Neural progenitor cell (in vitro differentiated cells): ENCODE results near the gene SCN9A. TPM values are rescaled to one million over a fixed set of nuclear protein-coding genes. Genes with fewer than 3 reads are reported as not detected.
"Not testable (repeated sequence)": the region's sequence is repeated elsewhere in the genome, so short reads cannot be mapped to it uniquely, and the experiment has no call there.

Source experiments
- DNase-seq: peaks from one replicate; pipeline ENCODE4 v3.0.0-alpha.2; 2016; ENCODE audit warnings: low spot score
- H2AFZ ChIP-seq: fragments of 200-600 bp; sonication (generic); replicated peaks from 2 replicates; pipeline ENCODE4 v1.6.1; 2016; ENCODE audit warnings: antibody characterized with exemption
- H3F3A ChIP-seq: fragments of 200-600 bp; sonication (generic); 2 replicates; pipeline ENCODE4 v1.6.1; 2016; ENCODE audit warnings: antibody characterized with exemption, low read depth
- H3K27ac ChIP-seq: fragments of 200-600 bp; sonication (generic); 2 replicates; pipeline ENCODE4 v1.5.1; 2016; ENCODE audit warnings: mild to moderate bottlenecking
- H3K27me3 ChIP-seq: fragments of 200-600 bp; sonication (generic); 2 replicates; pipeline ENCODE4 v1.6.1; 2016; ENCODE audit warnings: mild to moderate bottlenecking, moderate library complexity
- H3K36me3 ChIP-seq: fragments of 200-600 bp; sonication (generic); 2 replicates; pipeline ENCODE4 v1.5.1; 2016
- H3K4me1 ChIP-seq: fragments of 200-600 bp; sonication (generic); 2 replicates; pipeline ENCODE4 v1.6.1; 2016; ENCODE audit warnings: mixed run types
- H3K4me2 ChIP-seq: fragments of 200-600 bp; sonication (generic); 2 replicates; pipeline ENCODE4 v1.6.1; 2016
- H3K4me3 ChIP-seq: fragments of 200-600 bp; sonication (generic); 2 replicates; pipeline ENCODE4 v1.5.1; 2016
- H3K79me2 ChIP-seq: fragments of 200-600 bp; sonication (generic); 2 replicates; pipeline ENCODE4 v1.6.1; 2016; ENCODE audit warnings: low read depth
- H3K9ac ChIP-seq: fragments of 200-600 bp; sonication (generic); 2 replicates; pipeline ENCODE4 v1.6.1; 2016
- H3K9me3 ChIP-seq: fragments of 200-600 bp; sonication (generic); 2 replicates; pipeline ENCODE4 v1.5.1; 2016; ENCODE audit warnings: low read depth
- H4K20me1 ChIP-seq: fragments of 200-600 bp; sonication (generic); 2 replicates; pipeline ENCODE4 v1.6.1; 2016; ENCODE audit warnings: low read depth
- H3K27ac Mint-ChIP-seq: 3 replicates; pipeline ENCODE4 v1.8.0; 2021; ENCODE audit warnings: mixed read lengths
- H3K27me3 Mint-ChIP-seq: 2 replicates; pipeline ENCODE4 v1.8.0; 2022; ENCODE audit warnings: low read depth, mild to moderate bottlenecking, inconsistent platforms, moderate library complexity, mixed read lengths; ENCODE audit not compliant: insufficient read depth
- H3K36me3 Mint-ChIP-seq: 3 replicates; pipeline ENCODE4 v1.8.0; 2021; ENCODE audit warnings: mixed read lengths
- H3K4me1 Mint-ChIP-seq: 3 replicates; pipeline ENCODE4 v1.8.0; 2021; ENCODE audit warnings: mixed read lengths
- H3K4me3 Mint-ChIP-seq: 3 replicates; pipeline ENCODE4 v1.8.0; 2021; ENCODE audit warnings: mild to moderate bottlenecking, moderate library complexity, mixed read lengths
- H3K9me3 Mint-ChIP-seq: 3 replicates; pipeline ENCODE4 v1.8.0; 2020; ENCODE audit warnings: mixed read lengths
- EZH2 ChIP-seq: fragments of 200-600 bp; sonication (generic); IDR thresholded peaks from 2 replicates; pipeline ENCODE4 v1.6.1; 2017; ENCODE audit warnings: antibody characterized with exemption, mild to moderate bottlenecking, moderate library complexity
- EZH2phosphoT487 ChIP-seq: fragments of 200-600 bp; sonication (generic); IDR thresholded peaks from 2 replicates; pipeline ENCODE4 v1.6.1; 2017; ENCODE audit warnings: antibody characterized with exemption
- total RNA-seq: library from RNA; depleted of rRNA; stranded (reverse); fragments of >200 nt; gene quantifications from 2 replicates; pipeline ENCODE4 v1.2.3, GENCODE V29; 2015; ENCODE audit warnings: low replicate concordance
- TF ChIP-seq, protein P1 (sequence below): fragments of 200-600 bp; sonication (generic); IDR thresholded peaks from 2 replicates; pipeline ENCODE4 v1.5.1; 2017; ENCODE audit warnings: antibody characterized with exemption, mild to moderate bottlenecking

Gene SCN9A
- total RNA-seq, 1 donor from 2014 or later = 1.1 TPM

DNA sequence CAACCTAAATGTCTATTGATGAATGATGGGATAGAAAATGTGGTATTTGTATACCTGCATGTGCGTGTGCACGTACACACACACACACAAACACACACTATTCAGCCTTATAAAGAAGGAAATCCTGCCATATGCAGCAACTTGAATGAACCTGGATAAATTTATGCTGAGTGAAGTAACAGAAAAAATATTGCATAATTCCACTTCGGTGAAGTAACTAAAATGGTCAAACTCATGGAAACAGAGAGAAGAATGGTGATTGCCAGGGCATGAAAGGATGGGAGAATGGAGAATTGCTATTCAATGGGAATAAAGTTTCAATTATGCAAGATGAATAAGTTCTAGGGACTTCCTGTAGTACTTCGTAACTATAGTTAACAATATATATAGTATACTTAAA, 152.4 kb downstream of the SCN9A start:
- H3K4me2 ChIP-seq = no peak overlapping the region
- no peak overlapping the region for H3K4me3 ChIP-seq
- no peaks in the 10 kb centered on the region for H3K4me1 Mint-ChIP-seq
- H3K4me1 ChIP-seq = no peaks in the 10 kb centered on the region
- H3K36me3 ChIP-seq = no peaks in the 10 kb centered on the region
- no peaks in the 10 kb centered on the region for H3K27me3 Mint-ChIP-seq
- DNase-seq = no peak
- H3K9ac ChIP-seq = no peak overlapping the region
- no peaks in the 10 kb centered on the region for H3F3A ChIP-seq
- no peak overlapping the region for H3K4me3 Mint-ChIP-seq
- H3K9me3 ChIP-seq = no peaks in the 10 kb centered on the region
- no peaks in the 10 kb centered on the region for H3K79me2 ChIP-seq
- no peaks in the 10 kb centered on the region for H3K9me3 Mint-ChIP-seq
- H3K27ac Mint-ChIP-seq = no peak overlapping the region
- no peak overlapping the region for H2AFZ ChIP-seq
- H3K27me3 ChIP-seq = no peaks in the 10 kb centered on the region
- no peak overlapping the region for H3K27ac ChIP-seq
- H4K20me1 ChIP-seq = no peaks in the 10 kb centered on the region
- no peak for TF ChIP-seq EZH2
- TF ChIP-seq, protein P1, sequence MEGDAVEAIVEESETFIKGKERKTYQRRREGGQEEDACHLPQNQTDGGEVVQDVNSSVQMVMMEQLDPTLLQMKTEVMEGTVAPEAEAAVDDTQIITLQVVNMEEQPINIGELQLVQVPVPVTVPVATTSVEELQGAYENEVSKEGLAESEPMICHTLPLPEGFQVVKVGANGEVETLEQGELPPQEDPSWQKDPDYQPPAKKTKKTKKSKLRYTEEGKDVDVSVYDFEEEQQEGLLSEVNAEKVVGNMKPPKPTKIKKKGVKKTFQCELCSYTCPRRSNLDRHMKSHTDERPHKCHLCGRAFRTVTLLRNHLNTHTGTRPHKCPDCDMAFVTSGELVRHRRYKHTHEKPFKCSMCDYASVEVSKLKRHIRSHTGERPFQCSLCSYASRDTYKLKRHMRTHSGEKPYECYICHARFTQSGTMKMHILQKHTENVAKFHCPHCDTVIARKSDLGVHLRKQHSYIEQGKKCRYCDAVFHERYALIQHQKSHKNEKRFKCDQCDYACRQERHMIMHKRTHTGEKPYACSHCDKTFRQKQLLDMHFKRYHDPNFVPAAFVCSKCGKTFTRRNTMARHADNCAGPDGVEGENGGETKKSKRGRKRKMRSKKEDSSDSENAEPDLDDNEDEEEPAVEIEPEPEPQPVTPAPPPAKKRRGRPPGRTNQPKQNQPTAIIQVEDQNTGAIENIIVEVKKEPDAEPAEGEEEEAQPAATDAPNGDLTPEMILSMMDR = no peak
- TF ChIP-seq EZH2phosphoT487 = no peak
- no peaks in the 10 kb centered on the region for H3K36me3 Mint-ChIP-seq

DNA sequence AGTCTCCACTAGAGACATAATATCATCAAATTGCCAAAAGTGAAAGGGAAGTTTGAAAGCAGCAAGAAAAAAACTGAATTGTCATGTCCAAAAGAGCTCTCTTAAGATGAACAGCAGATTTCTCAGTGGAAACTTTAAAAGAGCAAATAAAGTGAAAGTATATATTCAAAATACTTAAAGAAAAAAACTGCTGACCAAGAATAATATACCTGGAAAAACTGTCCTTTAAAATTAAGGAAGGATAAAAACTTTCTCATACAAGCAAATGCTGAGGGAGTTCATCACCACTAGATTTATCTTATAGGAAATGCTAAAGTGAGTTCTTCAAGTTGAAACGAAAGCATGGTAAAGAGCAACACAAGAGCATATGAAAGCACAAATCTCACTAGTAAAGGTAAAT, 164.7 kb downstream of the SCN9A start:
- DNase-seq = no peak
- no peak overlapping the region for H3K4me3 Mint-ChIP-seq
- no peaks in the 10 kb centered on the region for H3K4me1 Mint-ChIP-seq
- no peaks in the 10 kb centered on the region for H3K36me3 ChIP-seq
- H3K27ac ChIP-seq = no peak overlapping the region
- peaks cover 3% of the 10 kb centered on the region for H3K27me3 Mint-ChIP-seq
- no peaks in the 10 kb centered on the region for H3K9me3 ChIP-seq
- no peak overlapping the region for H3K4me3 ChIP-seq
- no peak overlapping the region for H2AFZ ChIP-seq
- H3K4me1 ChIP-seq = no peaks in the 10 kb centered on the region
- no peaks in the 10 kb centered on the region for H3K79me2 ChIP-seq
- no peaks in the 10 kb centered on the region for H3K36me3 Mint-ChIP-seq
- peaks cover 11% of the 10 kb centered on the region for H3K9me3 Mint-ChIP-seq
- no peaks in the 10 kb centered on the region for H4K20me1 ChIP-seq
- no peaks in the 10 kb centered on the region for H3F3A ChIP-seq
- no peak overlapping the region for H3K4me2 ChIP-seq
- no peaks in the 10 kb centered on the region for H3K27me3 ChIP-seq
- TF ChIP-seq EZH2phosphoT487 (no peak), EZH2 (no peak)
- TF ChIP-seq, protein P1 = no peak
- no peak overlapping the region for H3K27ac Mint-ChIP-seq
- H3K9ac ChIP-seq = no peak overlapping the region

DNA sequence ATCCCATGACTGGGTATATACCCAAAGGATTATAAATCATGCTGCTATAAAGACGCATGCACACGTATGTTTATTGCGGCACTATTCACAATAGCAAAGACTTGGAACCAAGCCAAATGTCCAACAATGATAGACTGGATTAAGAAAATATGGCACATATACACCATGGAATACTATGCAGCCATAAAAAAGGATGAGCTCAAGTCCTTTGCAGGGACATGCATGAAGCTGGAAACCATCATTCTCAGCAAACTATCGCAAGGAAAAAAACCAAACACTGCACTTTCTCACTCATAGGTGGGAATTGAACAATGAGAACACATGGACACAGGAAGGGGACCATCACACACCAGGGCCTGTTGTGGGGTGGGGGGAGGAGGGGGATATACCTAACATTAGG, 165.8 kb downstream of the SCN9A start:
- H3K27ac ChIP-seq, H3K79me2 ChIP-seq, H3K9me3 ChIP-seq, H3K4me1 ChIP-seq, H2AFZ ChIP-seq, H3K9ac ChIP-seq, H3K36me3 ChIP-seq, H3K27ac Mint-ChIP-seq, H3K4me2 ChIP-seq, H3K4me3 Mint-ChIP-seq, H4K20me1 ChIP-seq, H3K4me1 Mint-ChIP-seq, H3K27me3 ChIP-seq, H3K27me3 Mint-ChIP-seq, H3F3A ChIP-seq, H3K36me3 Mint-ChIP-seq, DNase-seq, H3K4me3 ChIP-seq: not testable (repeated sequence)
- peaks cover 14% of the 10 kb centered on the region for H3K9me3 Mint-ChIP-seq

DNA sequence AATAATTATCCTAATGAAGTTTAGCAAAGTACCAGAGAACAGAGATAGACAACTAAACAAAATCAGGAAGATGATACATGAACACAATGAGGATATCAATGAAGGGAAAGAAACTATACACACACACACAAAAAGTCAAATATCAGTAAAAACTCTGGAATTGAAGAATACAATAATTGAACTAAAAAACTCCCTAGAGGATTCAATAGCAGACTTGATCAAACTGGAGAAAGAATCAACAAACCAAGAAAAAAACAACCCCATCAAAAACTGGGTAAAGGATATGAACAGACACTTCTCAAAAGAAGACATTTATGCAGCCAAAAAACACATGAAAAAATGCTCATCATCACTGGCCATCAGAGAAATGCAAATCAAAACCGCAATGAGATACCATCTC, 166.4 kb downstream of the SCN9A start:
- not testable (repeated sequence) for H3K36me3 Mint-ChIP-seq, H3K9ac ChIP-seq, DNase-seq, H3F3A ChIP-seq, H3K4me3 ChIP-seq, H3K79me2 ChIP-seq, H3K27ac Mint-ChIP-seq, H3K27me3 Mint-ChIP-seq, H3K27me3 ChIP-seq, H2AFZ ChIP-seq, H3K4me2 ChIP-seq, H3K36me3 ChIP-seq, H3K4me1 Mint-ChIP-seq, H3K9me3 ChIP-seq, H3K27ac ChIP-seq, H3K4me1 ChIP-seq, H4K20me1 ChIP-seq, H3K4me3 Mint-ChIP-seq
- peaks cover 15% of the 10 kb centered on the region for H3K9me3 Mint-ChIP-seq

DNA sequence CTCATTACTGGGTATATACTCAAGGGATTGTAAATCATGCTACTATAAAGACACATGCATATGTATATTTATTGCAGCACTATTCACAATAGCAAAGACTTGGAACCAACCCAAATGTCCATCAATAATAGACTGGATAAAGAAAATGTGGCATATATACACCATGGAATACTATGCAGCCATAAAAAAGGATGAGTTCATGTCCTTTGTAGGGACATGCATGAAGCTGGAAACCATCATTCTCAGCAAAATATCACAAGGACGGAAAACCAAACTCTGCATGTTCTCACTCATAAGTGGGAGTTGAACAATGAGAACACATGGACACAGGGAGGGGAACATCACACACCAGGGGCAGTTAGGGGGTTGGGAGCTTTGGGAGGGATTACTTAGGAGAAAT, 169.6 kb downstream of the SCN9A start:
- not testable (repeated sequence) for DNase-seq, H3K4me3 Mint-ChIP-seq, H3K4me1 ChIP-seq, H3F3A ChIP-seq, H3K4me3 ChIP-seq, H2AFZ ChIP-seq, H3K27ac Mint-ChIP-seq, H3K4me1 Mint-ChIP-seq, H3K79me2 ChIP-seq, H3K36me3 ChIP-seq, H3K27me3 ChIP-seq, H3K36me3 Mint-ChIP-seq, H3K4me2 ChIP-seq, H3K27ac ChIP-seq, H3K27me3 Mint-ChIP-seq, H4K20me1 ChIP-seq, H3K9ac ChIP-seq
- peaks cover 11% of the 10 kb centered on the region for H3K9me3 ChIP-seq
- H3K9me3 Mint-ChIP-seq = peaks cover 15% of the 10 kb centered on the region
